C4-2B (cell line): ENCODE data around the gene HPX.

ENCODE experiments used
- H3K27ac ChIP-seq: fragments of 450-650 bp; 2 replicates; pipeline ENCODE4 v1.5.1; 2017
- CTCF ChIP-seq: fragments of 450-650 bp; conservative IDR thresholded peaks from 2 replicates; pipeline ENCODE4 v1.5.1; 2017; ENCODE audit warnings: mild to moderate bottlenecking
- ZFX ChIP-seq: fragments of 450-650 bp; IDR thresholded peaks from 2 replicates; pipeline ENCODE4 v1.6.1; 2017

The HPX gene

GRCh38 chr11:6388748-6389147 lies 52.0 kb downstream of the HPX start:
- H3K27ac ChIP-seq: no peak overlapping the region
- TF ChIP-seq ZFX (no peak), CTCF (no peak)

- H3K27ac ChIP-seq: no peak overlapping the region
- TF ChIP-seq CTCF: no peak
- TF ChIP-seq ZFX: no peak
Observed at GRCh38 chr11:6387811-6388599, 52.8 kb downstream of the HPX start.

- TF ChIP-seq CTCF: no peak
- no peak for TF ChIP-seq ZFX
- no peak overlapping the region for H3K27ac ChIP-seq
Observed at GRCh38 chr11:6385046-6385777, 55.6 kb downstream of the HPX start.
